A673 (cell line): ENCODE measurements around the gene NRTN. TPM values are rescaled to one million over a fixed set of nuclear protein-coding genes. Genes with fewer than 3 reads are reported as not detected.

Experiments used
- BruUV-seq: library from RNA; stranded (reverse); fragments of 400-500 nt; replicated peaks from 2 replicates; lab custom pipeline; 2021; lab: Mats Ljungman, UMichigan
- CTCF ChIA-PET: fragments of 300-600 bp; sonication (Branson Sonifier 250); formaldehyde crosslinking; loops from one replicate; lab custom pipeline; 2022; ENCODE audit warnings: antibody characterized with exemption; lab: Charles Lee
- POLR2A ChIA-PET: fragments of 300-600 bp; sonication (Branson Sonifier 250); formaldehyde crosslinking; loops from one replicate; lab custom pipeline; 2022; ENCODE audit warnings: antibody characterized with exemption; ENCODE audit not compliant: low non-redundant PET; lab: Charles Lee
- DNase-seq: peaks from one replicate; pipeline ENCODE4 v3.0.0-alpha.2; 2015; ENCODE audit warnings: low spot score
- H3K27ac ChIP-seq: fragments of 200-600 bp; sonication (generic); 2 replicates; pipeline ENCODE4 v1.5.1; 2016; ENCODE audit warnings: mixed run types, low read depth, mild to moderate bottlenecking, mixed read lengths, antibody characterized with exemption, low read length; ENCODE audit not compliant: poor library complexity, severe bottlenecking
- H3K27me3 ChIP-seq: fragments of 200-600 bp; sonication (generic); replicated peaks from 2 replicates; pipeline ENCODE4 v1.6.1; 2017; ENCODE audit warnings: mixed run types, low read depth, mild to moderate bottlenecking, mixed read lengths, antibody characterized with exemption, low read length; ENCODE audit not compliant: insufficient read depth, poor library complexity
- H3K36me3 ChIP-seq: fragments of 200-600 bp; sonication (generic); 2 replicates; pipeline ENCODE4 v1.6.1; 2016; ENCODE audit warnings: mixed run types, mild to moderate bottlenecking, mixed read lengths, antibody characterized with exemption, low read length; ENCODE audit not compliant: insufficient read depth, poor library complexity, severe bottlenecking
- H3K4me1 ChIP-seq: fragments of 200-600 bp; sonication (generic); 2 replicates; pipeline ENCODE4 v1.6.1; 2017; ENCODE audit warnings: mixed run types, mild to moderate bottlenecking, mixed read lengths, antibody characterized with exemption, low read length; ENCODE audit not compliant: insufficient read depth, poor library complexity, severe bottlenecking
- H3K4me3 ChIP-seq: fragments of 200-600 bp; sonication (generic); 2 replicates; pipeline ENCODE4 v1.5.1; 2016; ENCODE audit warnings: low read depth, mixed run types, mild to moderate bottlenecking, mixed read lengths, low read length; ENCODE audit not compliant: poor library complexity, severe bottlenecking
- H3K9me3 ChIP-seq: fragments of 200-600 bp; sonication (generic); 2 replicates; pipeline ENCODE4 v1.6.1; 2016; ENCODE audit warnings: mixed run types, low read depth, mild to moderate bottlenecking, mixed read lengths, antibody characterized with exemption, low read length; ENCODE audit not compliant: poor library complexity, severe bottlenecking
- EZH2 ChIP-seq: fragments of 200-600 bp; sonication (generic); IDR thresholded peaks from 2 replicates; pipeline ENCODE4 v1.6.1; 2017; ENCODE audit warnings: borderline replicate concordance, low read depth, mild to moderate bottlenecking, mixed read lengths, antibody characterized with exemption, low read length; ENCODE audit not compliant: poor library complexity, severe bottlenecking
- intact Hi-C: fragments of 100-400 bp; cut with micrococcal nuclease; formaldehyde crosslinking; loops from one replicate; pipeline ENCODE4 v1.10.0; 2022; ENCODE audit not compliant: unreplicated experiment
- total RNA-seq: library from RNA; stranded (reverse); gene quantifications from 2 replicates; pipeline ENCODE4 v1.2.3, GENCODE V29; 2021
- TF ChIP-seq, protein P1 (sequence below): fragments of 300-800, 200-600 bp; sonication (generic); conservative IDR thresholded peaks from 2 replicates; pipeline ENCODE4 v1.5.1; 2017; ENCODE audit warnings: low read depth, mild to moderate bottlenecking, antibody characterized with exemption, low read length, moderate library complexity, mixed read lengths

NRTN gene
- total RNA-seq, 1 experiment from 2014 or later = 1.6 TPM

DNA sequence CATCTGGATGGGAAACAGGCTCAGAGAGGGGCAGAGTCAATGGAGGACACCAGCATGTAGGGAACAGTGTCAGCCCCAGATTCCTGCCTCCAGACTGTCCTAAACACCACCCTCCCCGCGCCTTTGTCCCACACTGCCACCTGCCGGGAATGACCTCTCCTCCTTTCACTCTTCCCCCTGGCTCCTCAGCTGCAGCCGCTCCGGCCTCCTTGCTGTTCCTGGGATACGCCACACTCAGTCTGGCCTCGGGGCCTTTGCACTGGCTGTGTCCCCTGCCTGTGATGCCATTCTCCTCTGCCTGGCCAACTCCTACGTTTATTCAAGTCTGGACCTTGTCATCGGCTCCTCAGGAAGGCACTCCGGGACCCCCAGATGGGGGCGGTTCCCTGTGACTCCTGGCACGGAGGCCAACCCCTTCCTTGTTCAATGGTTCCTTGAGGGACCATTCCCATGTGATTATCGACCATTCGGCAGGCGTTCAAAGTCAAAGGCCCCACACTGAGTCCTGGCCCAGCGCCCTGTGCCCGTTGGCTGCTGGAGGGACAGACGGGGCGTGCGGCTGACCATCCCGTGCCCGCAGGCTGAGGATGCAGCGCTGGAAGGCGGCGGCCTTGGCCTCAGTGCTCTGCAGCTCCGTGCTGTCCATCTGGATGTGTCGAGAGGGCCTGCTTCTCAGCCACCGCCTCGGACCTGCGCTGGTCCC is 18.9 kb downstream of the NRTN start:
- no peak for DNase-seq
- peaks cover 13% of the 10 kb centered on the region for H3K4me1 ChIP-seq
- BruUV-seq = no TSS peak
- CTCF ChIA-PET = interaction anchor here (0.8 kb wide), 1 partner anchor 20 kb away, joined by 3 read pairs; no protein-coding TSS in a partner anchor
- no peaks in the 10 kb centered on the region for H3K36me3 ChIP-seq
- H3K27me3 ChIP-seq = no peaks in the 10 kb centered on the region
- intact Hi-C loops = no loop called here
- H3K9me3 ChIP-seq = no peaks in the 10 kb centered on the region
- TF ChIP-seq, protein P1, sequence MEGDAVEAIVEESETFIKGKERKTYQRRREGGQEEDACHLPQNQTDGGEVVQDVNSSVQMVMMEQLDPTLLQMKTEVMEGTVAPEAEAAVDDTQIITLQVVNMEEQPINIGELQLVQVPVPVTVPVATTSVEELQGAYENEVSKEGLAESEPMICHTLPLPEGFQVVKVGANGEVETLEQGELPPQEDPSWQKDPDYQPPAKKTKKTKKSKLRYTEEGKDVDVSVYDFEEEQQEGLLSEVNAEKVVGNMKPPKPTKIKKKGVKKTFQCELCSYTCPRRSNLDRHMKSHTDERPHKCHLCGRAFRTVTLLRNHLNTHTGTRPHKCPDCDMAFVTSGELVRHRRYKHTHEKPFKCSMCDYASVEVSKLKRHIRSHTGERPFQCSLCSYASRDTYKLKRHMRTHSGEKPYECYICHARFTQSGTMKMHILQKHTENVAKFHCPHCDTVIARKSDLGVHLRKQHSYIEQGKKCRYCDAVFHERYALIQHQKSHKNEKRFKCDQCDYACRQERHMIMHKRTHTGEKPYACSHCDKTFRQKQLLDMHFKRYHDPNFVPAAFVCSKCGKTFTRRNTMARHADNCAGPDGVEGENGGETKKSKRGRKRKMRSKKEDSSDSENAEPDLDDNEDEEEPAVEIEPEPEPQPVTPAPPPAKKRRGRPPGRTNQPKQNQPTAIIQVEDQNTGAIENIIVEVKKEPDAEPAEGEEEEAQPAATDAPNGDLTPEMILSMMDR = no peak
- TF ChIP-seq EZH2 = no peak
- POLR2A ChIA-PET = no interaction called here
- H3K4me3 ChIP-seq = no peak overlapping the region
- H3K27ac ChIP-seq = no peak overlapping the region

DNA sequence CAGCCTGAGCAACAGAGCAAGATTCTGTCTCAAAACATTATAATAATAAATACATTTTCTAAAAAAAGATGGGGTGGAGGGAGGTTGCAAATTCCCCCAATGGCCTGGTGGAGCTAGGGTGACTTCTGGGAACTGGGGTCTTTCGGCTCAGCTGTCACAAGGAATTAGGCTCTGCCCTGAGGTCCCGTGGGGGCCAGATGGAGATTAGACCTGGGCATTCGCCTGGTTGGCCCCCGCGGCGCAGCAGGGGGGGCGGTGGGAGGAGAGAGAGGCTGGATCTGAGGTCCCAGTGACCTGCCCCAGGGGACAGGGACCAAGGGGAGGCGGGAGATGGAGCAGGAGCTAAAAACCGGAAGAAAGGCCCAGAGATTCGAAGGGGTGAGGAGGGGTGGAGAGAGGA is 19.9 kb downstream of the NRTN start:
- POLR2A ChIA-PET = no interaction called here
- Histone ChIP-seq H3K9me3 (no peaks in the 10 kb centered on the region), H3K4me1 (peaks cover 18% of the 10 kb centered on the region), H3K36me3 (no peaks in the 10 kb centered on the region), H3K27me3 (no peaks in the 10 kb centered on the region), H3K4me3 (no peak overlapping the region), H3K27ac (no peak overlapping the region)
- TF ChIP-seq, protein P1 = no peak
- TF ChIP-seq EZH2 = no peak
- intact Hi-C loops = no loop called here
- CTCF ChIA-PET = interaction anchor here (0.6 to 0.8 kb wide), 3 partner anchors 21 to 66 kb away, joined by 3 to 5 read pairs (median 3); no protein-coding TSS in a partner anchor
- BruUV-seq = no TSS peak
- no peak for DNase-seq

DNA sequence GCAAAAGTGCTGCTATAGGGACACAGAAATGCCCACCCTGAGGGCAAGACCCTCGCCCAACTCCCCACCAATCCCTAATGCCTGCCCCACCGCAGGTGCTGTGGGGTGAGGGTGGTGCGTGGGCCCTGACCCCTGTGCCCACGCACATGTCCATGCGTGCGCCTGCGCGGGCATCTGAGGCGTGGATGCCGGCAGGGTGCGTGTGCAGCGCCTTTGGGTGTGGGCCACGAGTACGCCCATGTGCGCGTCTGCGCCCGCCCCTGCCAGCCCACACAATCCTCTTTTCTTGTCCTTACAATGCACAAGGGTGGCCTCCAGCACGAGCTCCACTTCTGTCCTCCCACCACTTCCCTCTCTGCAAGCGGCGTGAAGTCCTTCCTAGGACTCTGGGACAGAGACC is 20.3 kb downstream of the NRTN start:
- H3K4me1 ChIP-seq = peaks cover 22% of the 10 kb centered on the region
- BruUV-seq = no TSS peak
- CTCF ChIA-PET = interaction anchor here (0.6 kb wide), 2 partner anchors 31 to 66 kb away, joined by 3 to 5 read pairs; no protein-coding TSS in a partner anchor
- no peak for TF ChIP-seq EZH2
- TF ChIP-seq, protein P1 = no peak
- H3K27ac ChIP-seq = no peak overlapping the region
- DNase-seq = no peak
- no peak overlapping the region for H3K4me3 ChIP-seq
- intact Hi-C loops = no loop called here
- no peaks in the 10 kb centered on the region for H3K9me3 ChIP-seq
- no peaks in the 10 kb centered on the region for H3K36me3 ChIP-seq
- H3K27me3 ChIP-seq = no peaks in the 10 kb centered on the region
- POLR2A ChIA-PET = no interaction called here
